PC-3 (cell line): ENCODE data around the gene LRFN4. TPM values are rescaled to one million over a fixed set of nuclear protein-coding genes. Genes with fewer than 3 reads are reported as not detected.

Source experiments
- ATAC-seq: fragments of 200-7000 bp; cut with Tn5 transposase; 2 replicates; pipeline ENCODE4 v1.9.1; 2020; ENCODE audit warnings: mild to moderate bottlenecking, moderate library complexity
- BruUV-seq: library from RNA; stranded (reverse); fragments of 400-500 nt; replicated peaks from 2 replicates; lab custom pipeline; 2021; lab: Mats Ljungman, UMichigan
- CTCF ChIA-PET: fragments of 300-600 bp; sonication (Branson Sonifier 250); formaldehyde crosslinking; loops from one replicate; lab custom pipeline; 2022; ENCODE audit warnings: antibody characterized with exemption; lab: Charles Lee
- POLR2A ChIA-PET: fragments of 300-600 bp; sonication (Branson Sonifier 250); formaldehyde crosslinking; loops from one replicate; lab custom pipeline; 2022; ENCODE audit warnings: antibody characterized with exemption; ENCODE audit not compliant: unreplicated experiment; lab: Charles Lee
- DNase-seq: peaks from one replicate; pipeline ENCODE4 v3.0.0-alpha.2; 2015
- H2AFZ ChIP-seq: fragments of 300-600 bp; sonication (generic); 2 replicates; pipeline ENCODE4 v1.6.0; 2016; ENCODE audit warnings: antibody characterized with exemption, low read length
- H3F3A ChIP-seq: fragments of 300-600 bp; sonication (generic); one replicate; pipeline ENCODE4 v1.6.0; 2017; ENCODE audit warnings: antibody characterized with exemption, low read length, control low read depth, mild to moderate bottlenecking; ENCODE audit not compliant: unreplicated experiment
- H3K27ac ChIP-seq: fragments of 300-600 bp; sonication (generic); 2 replicates; pipeline ENCODE4 v1.5.1; 2016; ENCODE audit warnings: mild to moderate bottlenecking, low read length
- H3K27me3 ChIP-seq: fragments of 300-600 bp; sonication (generic); 2 replicates; pipeline ENCODE4 v1.6.1; 2016; ENCODE audit warnings: low read length, mixed read lengths
- H3K36me3 ChIP-seq: fragments of 300-600 bp; sonication (generic); 2 replicates; pipeline ENCODE4 v1.6.1; 2016; ENCODE audit warnings: low read depth, mixed run types, low read length, mixed read lengths
- H3K4me1 ChIP-seq: fragments of 300-600 bp; sonication (generic); 2 replicates; pipeline ENCODE4 v1.5.1; 2016; ENCODE audit warnings: low read length; ENCODE audit not compliant: insufficient read depth
- H3K4me2 ChIP-seq: fragments of 300-600 bp; sonication (generic); 2 replicates; pipeline ENCODE4 v1.6.0; 2016; ENCODE audit warnings: low read length
- H3K4me3 ChIP-seq: fragments of 300-600 bp; sonication (generic); 2 replicates; pipeline ENCODE4 v1.5.1; 2016; ENCODE audit warnings: mild to moderate bottlenecking, low read length, mixed read lengths
- H3K79me2 ChIP-seq: fragments of 300-600 bp; sonication (generic); 2 replicates; pipeline ENCODE4 v1.6.1; 2017; ENCODE audit warnings: low read length, mixed read lengths
- H3K9ac ChIP-seq: fragments of 300-600 bp; sonication (generic); 2 replicates; pipeline ENCODE4 v1.6.0; 2016; ENCODE audit warnings: mild to moderate bottlenecking, low read length
- H3K9me2 ChIP-seq: fragments of 300-600 bp; sonication (generic); replicated peaks from 2 replicates; pipeline ENCODE4 v1.6.1; 2016; ENCODE audit warnings: mixed run types, low read length, mixed read lengths
- H3K9me3 ChIP-seq: fragments of 300-600 bp; sonication (generic); 2 replicates; pipeline ENCODE4 v1.6.1; 2016; ENCODE audit warnings: low read length, mixed read lengths
- H4K20me1 ChIP-seq: fragments of 300-600 bp; sonication (generic); 2 replicates; pipeline ENCODE4 v1.6.1; 2016; ENCODE audit warnings: low read length, mixed read lengths
- CTCF ChIP-seq: fragments of 300-600 bp; sonication (generic); conservative IDR thresholded peaks from 2 replicates; pipeline ENCODE4 v1.5.1; 2017; ENCODE audit warnings: antibody characterized with exemption, low read depth, mild to moderate bottlenecking, low read length
- EZH2 ChIP-seq: fragments of 300-600 bp; sonication (generic); IDR thresholded peaks from one replicate; pipeline ENCODE4 v1.6.1; 2017; ENCODE audit warnings: antibody characterized with exemption, mild to moderate bottlenecking, low read length; ENCODE audit not compliant: unreplicated experiment
- EZH2phosphoT487 ChIP-seq: fragments of 300-600 bp; sonication (generic); IDR thresholded peaks from 2 replicates; pipeline ENCODE4 v1.6.1; 2018; ENCODE audit warnings: mild to moderate bottlenecking, antibody characterized with exemption, low read length, borderline replicate concordance
- intact Hi-C: fragments of 100-400 bp; cut with micrococcal nuclease; formaldehyde crosslinking; loops from 2 replicates; pipeline ENCODE4 v1.9.0; 2023
- total RNA-seq: library from RNA; depleted of rRNA; stranded (reverse); fragments of >200 nt; gene quantifications from 2 replicates; pipeline ENCODE4 v1.2.3, GENCODE V29; 2014

Gene LRFN4
- total RNA-seq, 1 experiment from 2014 or later = 64.4 TPM

- peaks cover 9% of the 10 kb centered on the region; the same call in 1 of the 2 replicates for H3K36me3 ChIP-seq
- DNase-seq = no peak
- H3K79me2 ChIP-seq = no peaks in the 10 kb centered on the region
- CTCF ChIA-PET = interaction anchor here (0.6 to 1.0 kb wide), 4 partner anchors 20 to 157 kb away, joined by 4 to 7 read pairs (median 4); partner anchors contain the start of gene RBM4B
- BruUV-seq = no TSS peak
- no peak overlapping the region for H3K4me2 ChIP-seq
- no peak overlapping the region for H3K9ac ChIP-seq
- no peak overlapping the region for H3K27ac ChIP-seq
- H2AFZ ChIP-seq = no peak overlapping the region
- peaks cover 10% of the 10 kb centered on the region for H3K4me1 ChIP-seq
- H3K9me3 ChIP-seq = no peaks in the 10 kb centered on the region
- peaks cover 9% of the 10 kb centered on the region for H3F3A ChIP-seq
- H4K20me1 ChIP-seq = no peaks in the 10 kb centered on the region
- POLR2A ChIA-PET = interaction anchor here (0.5 kb wide), 1 partner anchor 1914 kb away, joined by 11 read pairs; no protein-coding TSS in a partner anchor
- no peaks in the 10 kb centered on the region for H3K27me3 ChIP-seq
- H3K4me3 ChIP-seq = no peak overlapping the region
- intact Hi-C loops = loop anchor here (1.0 to 5.0 kb wide), 4 partner anchors 20 to 141 kb away; no protein-coding TSS in a partner anchor
- ATAC-seq = no peak
- no peak for TF ChIP-seq EZH2phosphoT487
- no peak for TF ChIP-seq EZH2
- TF ChIP-seq CTCF = no peak
- H3K9me2 ChIP-seq = no peaks in the 10 kb centered on the region
Measured at GRCh38 chr11:66834943-66835342, 21.9 kb upstream of the LRFN4 start.

GRCh38 chr11:66835768-66836405 is 21.0 kb upstream of the LRFN4 start:
- intact Hi-C loops = loop anchor here (2.0 kb wide), 2 partner anchors 21 to 87 kb away; no protein-coding TSS in a partner anchor
- no TSS peak for BruUV-seq
- no peak overlapping the region for H3K4me3 ChIP-seq
- peaks cover 3% of the 10 kb centered on the region for H3F3A ChIP-seq
- ChIA-PET POLR2A (no interaction called here), CTCF (no interaction called here)
- peaks cover 10% of the 10 kb centered on the region for H3K4me1 ChIP-seq
- TF ChIP-seq EZH2 = no peak
- no peak for TF ChIP-seq EZH2phosphoT487
- TF ChIP-seq CTCF = no peak
- no peaks in the 10 kb centered on the region for H3K27me3 ChIP-seq
- no peaks in the 10 kb centered on the region for H4K20me1 ChIP-seq
- no peak overlapping the region for H2AFZ ChIP-seq
- ATAC-seq = no peak
- H3K9ac ChIP-seq = no peak overlapping the region
- no peaks in the 10 kb centered on the region for H3K9me2 ChIP-seq
- H3K79me2 ChIP-seq = no peaks in the 10 kb centered on the region
- H3K9me3 ChIP-seq = no peaks in the 10 kb centered on the region
- no peak overlapping the region for H3K27ac ChIP-seq
- H3K4me2 ChIP-seq = no peak overlapping the region
- DNase-seq = no peak
- H3K36me3 ChIP-seq = peaks cover 7% of the 10 kb centered on the region; the same call in 1 of the 2 replicates
